Fibroblast of skin of right biceps (primary cell): Measurements from ENCODE around the gene SP100.
A peak's percentile ranks its signal among the peaks of the same experiment; 100 is the strongest.

ENCODE experiments used
- DNase-seq: peaks from one replicate; pipeline ENCODE4 v3.0.0-alpha.2; 2013

Gene SP100

DNA sequence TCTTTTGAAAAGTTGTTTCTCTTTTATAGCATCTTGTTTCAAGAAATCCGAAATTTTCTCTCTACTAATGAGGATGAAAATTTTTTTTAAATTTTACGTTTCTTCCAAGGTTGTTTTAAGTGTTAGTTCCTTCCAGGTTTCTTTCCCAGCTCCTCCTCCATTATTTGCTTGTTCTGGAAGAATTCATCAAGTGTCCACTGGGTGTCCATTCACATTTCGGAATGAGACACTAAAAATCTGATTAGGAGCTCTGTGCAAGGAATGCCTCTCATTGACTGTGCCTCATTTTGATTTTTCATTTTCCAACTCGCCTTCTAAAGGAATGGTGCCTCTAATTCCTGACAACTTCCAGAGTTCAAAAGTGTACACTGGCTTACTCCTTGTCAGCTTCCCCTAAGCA is 6.1 kb downstream of the SP100 start:
- DNase-seq = no peak

DNA sequence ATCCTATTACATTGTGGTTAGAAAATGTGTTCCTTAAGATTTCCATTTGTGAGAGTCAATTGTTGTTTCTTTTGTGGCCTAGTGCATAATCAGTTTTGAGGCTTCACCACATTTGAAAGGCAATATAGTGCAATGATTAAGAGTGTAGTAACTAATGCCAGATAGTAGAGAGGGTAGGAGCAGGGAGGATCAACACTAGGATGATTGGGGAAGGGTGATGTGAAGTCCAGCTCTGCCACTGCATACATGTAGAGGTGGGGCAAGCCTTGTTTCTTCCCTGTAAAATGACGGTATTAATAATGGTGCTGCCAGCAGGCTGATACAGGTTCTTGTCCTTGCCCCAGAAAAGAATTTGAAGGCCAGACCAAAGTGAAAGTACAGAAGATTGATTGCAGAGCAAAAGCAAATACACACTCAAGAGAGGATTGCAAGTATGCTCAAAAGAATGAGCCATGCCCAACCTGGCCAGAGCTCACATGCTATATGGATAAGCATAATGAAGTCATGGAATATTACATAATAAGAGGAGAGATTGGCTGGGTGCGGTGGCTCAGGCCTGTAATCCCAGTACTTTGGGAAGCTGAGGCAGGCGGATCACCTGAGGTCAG is 8.0 kb downstream of the SP100 start:
- DNase-seq = no peak

DNA sequence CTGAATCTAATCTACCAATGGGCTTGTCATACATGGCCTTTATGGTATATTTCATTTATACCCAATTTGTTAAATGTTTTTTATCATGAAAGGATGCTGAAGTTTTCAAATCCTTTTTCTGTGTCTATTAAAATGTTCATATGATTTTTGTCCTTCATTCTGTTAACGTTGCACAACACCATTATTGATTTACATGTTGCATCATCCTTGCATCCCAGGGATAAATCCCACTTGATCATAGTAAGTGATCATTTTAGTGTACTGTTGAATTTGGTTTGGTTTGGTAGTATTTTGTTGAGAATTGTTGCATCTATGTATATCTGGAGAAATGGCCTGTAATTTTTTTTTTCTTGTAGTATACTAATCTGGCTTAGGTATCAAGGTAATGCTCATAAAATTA is 9.4 kb downstream of the SP100 start:
- DNase-seq = no peak

DNA sequence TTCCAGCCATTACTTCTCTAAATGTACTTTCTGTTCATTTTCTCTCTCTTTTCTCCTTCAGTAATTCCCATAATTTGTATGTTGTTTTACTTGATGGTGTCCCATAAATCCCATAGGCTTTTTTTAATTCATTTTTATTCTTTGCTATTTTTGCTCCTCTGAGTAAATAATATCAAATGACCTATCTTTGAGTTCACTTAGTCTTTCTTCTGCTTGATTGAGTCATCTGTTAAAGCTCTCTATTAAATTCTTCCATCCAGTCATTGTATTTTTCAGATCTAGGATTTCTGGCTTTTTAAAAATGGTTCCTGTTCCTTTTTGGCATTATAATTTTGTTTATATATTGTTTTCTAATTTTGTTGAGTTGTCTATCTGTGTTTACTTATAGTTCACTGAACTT is 13.5 kb downstream of the SP100 start:
- no peak for DNase-seq

DNA sequence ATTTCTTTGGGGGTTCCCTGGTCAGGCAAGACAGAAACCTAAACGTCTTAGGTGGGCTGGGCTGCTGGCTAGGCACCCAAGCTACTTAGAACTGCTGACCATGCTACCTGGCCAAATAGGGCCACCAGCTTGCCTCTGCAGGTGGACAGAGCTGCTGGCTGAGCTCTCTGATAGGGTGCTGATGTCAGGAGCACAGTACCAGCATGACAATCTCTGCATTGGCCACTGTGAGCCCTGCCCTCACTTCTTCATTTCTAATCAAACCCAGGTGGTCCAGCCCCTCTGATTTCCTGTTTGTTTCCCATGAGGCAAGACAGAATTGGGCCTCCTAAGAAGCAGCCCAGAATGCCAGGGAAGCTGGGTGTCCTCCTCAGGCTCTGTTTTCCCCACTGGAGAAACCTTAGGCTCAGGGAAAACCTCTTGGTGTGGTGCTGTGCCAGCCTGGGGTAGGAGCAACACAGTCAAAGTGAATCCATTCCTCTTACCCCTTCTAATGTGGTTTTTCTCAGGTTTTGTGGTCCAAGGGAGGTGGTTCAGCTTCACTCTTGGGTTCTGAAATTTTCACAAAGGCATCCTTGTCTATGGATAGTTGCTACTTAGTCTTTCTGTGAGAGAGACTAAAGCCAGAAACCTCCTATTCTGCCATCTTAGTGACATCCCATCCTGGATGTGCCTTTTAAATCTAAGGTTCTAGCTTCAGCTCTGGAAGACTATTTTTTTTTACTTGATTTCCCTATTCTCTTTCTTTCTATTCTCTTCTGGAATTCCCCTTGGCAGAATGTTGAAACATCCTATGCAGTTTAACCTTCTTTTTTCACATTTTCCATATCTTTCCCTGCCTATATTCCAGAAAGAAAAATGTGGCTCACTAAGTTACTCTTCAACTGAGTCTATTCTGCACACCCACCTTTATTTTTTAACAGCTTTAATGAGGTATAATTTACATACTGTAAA is 15.2 kb downstream of the SP100 start:
- DNase-seq = no peak

DNA sequence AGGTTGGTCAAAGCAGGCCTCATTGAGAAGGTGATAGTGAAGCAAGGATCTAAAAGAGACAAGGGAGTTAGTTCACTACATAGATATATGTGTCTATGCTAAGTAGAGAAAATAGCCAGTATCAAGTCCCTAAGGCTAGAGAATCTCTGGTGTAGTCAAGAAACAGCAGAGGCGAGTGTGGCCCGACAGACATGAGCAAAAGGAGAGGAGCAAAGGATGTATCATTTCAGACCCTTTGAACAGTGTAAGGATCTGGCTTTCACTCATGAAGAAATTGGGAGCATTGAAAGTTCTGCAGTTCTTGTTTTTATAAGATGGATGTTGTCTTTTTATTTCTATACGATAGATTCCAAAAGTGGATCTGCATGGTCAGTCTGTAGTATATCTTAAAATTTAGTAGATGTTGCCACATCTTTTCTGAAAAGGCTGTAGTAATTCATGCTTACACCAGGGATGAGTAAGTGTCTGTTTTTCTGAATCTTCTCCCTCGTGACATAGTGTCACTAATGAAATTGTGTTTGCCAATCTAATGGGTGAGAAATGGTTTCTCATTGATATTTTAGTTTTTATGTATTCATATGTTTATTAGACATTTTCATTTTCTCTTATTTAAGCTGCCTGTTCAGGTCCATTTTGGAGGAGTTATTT is 18.8 kb downstream of the SP100 start:
- DNase-seq = no peak

DNA sequence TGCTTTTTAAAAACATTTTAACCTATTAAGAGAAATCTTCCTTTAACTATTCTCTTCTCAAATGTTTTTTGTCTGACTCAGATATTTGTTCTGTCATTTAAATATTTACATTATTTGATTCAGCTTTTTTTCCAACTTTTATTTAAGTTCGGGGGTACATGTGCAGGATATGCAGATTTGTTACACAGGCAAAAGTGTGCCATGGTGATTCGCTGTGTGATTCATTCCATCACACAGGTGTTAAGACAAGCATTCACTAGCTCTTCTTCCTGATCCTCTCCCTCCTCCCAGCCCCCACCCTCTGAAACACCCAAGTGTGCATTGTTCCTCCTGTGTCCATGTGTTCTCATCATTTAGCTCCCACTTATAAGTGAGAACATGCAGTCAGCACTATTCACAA is 19.4 kb downstream of the SP100 start:
- no peak for DNase-seq

DNA sequence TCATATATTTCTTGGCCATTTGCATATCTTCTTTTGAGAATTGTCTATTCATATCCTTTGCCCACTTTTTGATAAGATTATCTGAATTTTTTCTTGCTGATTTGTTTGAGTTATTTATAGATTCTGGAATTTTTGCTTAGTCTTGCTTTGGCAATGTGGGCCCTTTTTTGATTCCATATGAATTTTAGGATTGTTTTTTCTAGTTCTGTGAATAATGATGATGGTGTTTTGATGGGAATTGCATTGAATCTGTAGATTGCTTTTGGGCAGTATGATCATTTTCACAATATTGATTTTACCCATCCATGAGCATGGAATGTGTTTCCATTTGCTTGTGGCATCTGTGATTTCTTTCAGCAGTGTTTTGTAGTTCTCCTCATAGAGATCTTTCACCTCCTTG is 23.1 kb downstream of the SP100 start:
- DNase-seq = peak; percentile 31

DNA sequence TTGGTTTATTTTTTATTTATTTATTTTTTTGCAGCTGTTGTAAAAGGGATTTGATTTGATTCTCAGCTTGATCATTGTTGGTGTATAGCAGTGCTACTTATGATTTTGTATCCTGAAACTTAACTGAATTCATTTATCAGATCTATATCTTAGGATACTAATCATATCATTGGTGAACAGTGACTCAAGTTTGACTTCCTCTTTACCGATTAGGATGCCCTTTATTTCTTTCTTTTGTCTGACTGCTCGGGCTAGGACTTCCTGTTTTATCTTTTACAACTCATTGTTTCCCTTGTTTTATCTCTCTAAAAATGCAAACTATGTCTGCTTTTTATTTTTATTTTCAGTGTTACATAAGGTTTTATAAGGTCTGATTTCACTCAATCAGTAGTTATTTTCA is 23.6 kb downstream of the SP100 start:
- no peak for DNase-seq

DNA sequence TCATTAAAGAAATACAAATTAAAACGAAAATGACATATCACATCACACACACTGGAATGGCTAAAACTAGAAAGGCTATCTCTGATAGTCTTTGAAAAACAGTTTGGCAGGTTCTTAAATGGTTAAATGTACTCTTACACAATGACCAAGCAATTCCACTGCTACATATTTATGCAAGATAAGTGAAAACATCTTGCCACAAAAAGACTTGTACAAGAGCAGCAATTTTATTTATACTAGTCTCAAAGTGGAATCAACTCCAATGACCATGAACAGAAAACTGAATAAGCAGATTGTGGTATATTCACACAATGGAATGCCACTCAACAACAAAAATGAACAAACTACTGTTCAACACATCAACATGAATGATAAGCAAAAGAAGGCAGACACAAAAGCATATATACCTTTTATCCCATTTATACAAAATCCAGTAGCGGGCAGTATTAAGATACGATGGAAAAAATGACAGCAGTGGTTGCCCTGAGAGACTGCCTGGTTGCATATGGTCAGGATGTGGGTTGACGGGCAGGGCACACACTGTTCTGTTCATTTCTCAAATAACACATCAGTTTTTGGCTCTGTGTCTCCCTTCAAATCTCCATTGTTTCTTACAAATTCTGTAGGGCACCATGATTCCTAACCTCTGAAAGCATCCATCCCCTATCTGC is 25.4 kb downstream of the SP100 start:
- peak; percentile 36 for DNase-seq

DNA sequence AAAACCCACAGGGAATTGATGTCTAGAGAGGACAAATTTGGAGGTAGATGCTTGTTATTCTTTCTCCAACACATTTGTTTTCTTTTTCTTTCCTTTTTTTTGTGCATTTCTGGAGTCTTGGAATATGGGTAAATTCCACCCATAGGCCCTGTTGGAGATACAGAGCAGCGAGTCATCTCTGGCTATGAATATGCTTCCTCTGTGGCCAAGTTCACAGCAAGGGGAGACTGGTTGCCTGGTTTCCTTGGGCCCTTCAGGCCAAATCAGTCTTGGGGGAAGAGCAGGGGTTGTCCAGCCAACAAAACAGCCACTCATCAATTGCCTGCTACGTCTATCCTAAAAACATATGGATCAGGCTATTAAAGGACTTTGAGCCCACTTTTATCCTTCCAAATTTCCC is 27.5 kb downstream of the SP100 start:
- DNase-seq = peak; percentile 82

DNA sequence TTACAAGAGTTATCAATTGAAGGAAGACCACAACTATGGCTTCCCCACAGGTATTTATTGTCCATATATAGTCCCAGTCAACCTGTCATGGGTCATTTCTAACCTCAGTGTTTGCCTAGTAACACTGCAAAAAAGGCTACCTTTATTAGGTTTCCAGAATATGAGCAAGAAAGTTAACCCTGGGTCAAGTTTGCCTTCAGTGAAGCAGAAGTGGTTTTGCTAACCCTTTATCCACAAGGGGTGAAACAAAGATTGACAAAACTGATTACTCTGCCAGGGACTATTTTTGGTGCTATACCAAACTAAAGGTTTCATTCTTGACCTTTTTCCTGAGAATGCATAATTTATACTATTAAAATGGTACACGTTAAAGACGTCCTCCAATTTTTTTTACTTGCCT is 28.8 kb downstream of the SP100 start:
- DNase-seq = no peak

DNA sequence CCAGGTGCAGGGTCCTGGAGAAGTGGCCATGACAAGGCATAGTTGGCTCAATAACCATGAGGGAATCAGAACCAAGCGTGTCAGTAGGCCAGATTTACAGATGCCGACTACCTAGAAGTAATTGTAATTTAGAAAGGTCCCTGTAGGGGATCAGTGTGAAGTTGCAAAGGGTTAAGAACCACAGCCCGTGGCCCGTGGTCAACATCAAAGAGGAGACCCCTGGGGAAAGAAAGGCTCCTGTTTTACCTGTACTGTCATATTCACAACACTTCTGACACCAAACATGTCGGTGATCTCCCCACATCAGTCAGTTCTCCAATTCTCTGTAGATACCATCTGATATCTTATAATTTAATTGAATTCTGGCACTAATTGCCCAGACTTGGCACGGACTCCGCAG is 31.0 kb downstream of the SP100 start:
- DNase-seq = no peak

DNA sequence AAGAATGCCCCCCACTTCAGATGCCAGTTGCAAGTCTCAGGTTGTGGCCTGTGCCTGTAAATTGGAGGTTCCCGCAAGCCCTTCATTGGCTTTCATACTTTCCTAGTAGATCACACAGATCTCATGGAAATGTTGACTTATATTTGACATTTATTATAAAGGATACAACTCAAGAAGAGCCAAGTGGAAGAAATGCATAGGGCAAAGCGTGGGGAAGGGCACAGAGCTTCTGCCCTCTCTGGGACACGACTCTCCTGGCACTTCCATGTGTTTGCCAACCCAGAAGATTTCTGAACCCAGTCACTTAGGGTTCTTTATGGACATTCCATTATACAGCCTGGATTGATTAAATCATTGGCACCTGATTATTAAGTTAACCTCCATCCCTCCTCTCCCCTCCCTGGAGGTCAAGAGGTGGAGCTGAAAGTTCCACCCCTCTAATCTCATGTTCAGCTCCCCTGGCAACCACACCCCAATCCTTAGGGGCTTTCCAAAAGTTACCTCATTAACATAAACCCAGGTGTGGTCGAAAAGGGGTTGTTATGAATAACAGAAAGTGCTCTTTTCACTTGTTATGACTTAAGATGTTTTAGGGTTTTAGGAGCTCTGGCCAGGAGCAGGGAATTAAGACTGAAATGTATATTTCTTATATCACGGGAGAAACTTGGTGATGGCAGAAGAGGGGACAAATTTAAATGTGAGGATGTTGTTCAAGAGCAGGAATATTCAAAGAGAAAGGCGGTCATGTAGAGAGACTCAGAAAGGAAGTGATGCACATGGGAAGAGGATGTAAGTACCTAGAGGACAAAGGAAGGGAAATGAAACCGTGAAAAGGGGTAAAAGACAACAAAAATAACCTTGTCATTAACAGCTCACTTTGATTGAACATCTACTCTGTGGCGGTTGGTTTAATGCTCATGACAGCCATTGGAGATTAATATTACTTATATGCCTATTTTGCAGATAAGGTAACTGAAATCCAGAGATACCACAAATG is 31.8 kb downstream of the SP100 start:
- DNase-seq = no peak

DNA sequence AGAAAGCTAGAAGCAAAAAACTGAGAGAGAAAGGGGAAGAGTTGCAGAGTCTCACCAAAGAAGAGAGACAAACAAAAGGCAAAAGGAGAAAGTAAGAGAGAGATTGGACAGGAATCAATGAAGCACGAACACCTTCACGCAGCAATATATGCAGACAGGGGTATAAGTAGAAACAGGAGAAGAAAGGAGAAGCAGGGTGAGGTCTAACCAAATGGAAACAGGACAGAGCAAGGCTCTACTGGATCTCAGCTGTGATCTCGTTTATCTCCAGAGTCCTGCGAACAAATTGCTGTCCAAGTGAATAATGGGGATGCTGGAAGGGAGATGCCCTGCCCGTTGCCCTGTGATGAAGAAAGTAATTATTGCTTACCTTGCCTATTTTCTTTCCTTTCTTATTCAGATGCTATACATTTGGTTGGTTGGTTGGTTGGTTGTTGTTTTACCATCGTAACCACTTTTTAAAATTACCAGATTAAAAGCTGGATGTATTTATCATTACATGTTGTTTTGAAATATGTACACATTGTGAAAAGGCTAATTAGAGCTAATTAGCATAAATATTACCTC is 34.0 kb downstream of the SP100 start:
- DNase-seq = no peak

DNA sequence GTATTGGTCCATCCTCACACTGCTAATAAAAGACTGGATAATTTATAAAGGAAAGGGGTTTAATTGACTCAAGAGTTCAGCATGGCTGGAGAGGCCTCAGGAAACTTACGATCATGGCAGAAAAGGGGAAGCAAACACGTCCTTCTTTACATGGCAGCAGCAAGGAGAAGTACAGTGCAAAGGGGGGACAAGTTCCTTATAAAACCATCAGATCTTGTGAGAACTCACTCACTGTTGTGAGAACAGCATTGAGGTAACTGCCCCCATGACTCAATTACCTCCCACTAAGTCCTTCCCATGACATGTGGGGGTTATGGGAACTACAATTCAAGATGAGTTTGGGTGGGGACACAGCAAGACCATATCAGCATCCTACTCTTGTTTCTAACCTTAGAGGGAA is 37.0 kb downstream of the SP100 start:
- DNase-seq = no peak

DNA sequence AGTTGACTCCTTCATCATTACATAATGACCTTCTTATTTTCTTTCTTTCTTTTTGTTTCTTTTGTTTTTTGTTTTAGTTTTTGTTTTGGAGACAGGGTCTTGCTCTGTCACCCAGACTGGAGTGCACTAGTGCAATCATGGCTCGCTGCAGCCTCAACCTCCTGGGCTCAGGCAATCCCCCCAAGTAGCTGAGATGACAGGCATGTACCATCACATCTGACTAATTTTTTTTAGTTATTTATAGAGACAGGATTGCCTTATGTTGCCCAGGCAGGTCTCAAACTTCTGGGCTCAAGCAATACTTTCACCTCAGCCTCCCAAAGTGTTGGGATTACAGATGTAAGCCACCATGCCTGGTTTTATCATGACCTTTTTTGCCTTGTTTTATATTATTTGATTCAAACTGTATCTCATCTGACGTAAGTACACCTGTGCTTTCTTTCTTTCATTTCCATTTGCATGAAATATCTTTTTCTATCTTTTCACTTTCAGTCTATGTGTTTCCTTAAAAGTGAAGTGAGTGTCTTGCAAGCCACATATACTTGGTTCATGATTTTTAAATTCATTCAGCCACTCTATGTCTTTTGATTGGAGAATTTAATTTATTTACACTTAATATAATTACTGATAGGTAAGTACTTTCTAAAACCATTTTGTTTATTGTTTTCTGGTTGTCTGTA is 39.1 kb downstream of the SP100 start:
- no peak for DNase-seq

DNA sequence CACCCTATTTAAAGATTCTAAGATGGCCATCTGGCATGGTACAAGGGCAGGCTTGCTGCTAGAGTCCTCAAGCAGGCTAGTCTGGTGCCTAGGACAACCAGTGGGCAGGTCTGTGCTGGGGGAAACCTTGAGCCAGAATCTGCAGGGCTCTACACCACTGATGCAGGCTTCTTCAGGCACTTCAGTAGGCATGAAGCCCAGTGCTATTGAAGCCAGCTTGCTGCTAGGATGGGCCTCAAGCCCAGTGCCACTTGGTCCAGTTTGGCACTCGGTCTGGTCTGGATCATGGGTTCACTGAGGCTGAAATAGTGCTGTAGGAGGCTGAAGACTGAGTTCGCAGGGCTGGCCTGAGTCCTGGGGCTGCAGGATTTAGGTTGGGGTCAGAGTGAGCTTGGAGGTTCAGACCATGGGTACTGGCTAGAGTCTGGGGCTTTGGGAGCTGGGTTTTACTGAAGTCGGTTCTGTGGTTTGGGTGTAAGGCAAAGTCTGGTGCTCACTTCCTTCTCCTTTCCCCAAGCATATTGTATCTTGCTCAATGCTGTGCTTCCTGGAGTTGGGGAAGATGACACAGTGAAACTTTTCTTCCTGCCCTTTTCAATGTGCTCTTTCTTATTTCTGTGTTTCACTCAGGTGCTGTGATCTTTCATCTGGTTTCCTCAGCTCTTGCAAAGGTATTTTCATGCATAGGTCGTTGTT is 41.2 kb downstream of the SP100 start:
- no peak for DNase-seq

DNA sequence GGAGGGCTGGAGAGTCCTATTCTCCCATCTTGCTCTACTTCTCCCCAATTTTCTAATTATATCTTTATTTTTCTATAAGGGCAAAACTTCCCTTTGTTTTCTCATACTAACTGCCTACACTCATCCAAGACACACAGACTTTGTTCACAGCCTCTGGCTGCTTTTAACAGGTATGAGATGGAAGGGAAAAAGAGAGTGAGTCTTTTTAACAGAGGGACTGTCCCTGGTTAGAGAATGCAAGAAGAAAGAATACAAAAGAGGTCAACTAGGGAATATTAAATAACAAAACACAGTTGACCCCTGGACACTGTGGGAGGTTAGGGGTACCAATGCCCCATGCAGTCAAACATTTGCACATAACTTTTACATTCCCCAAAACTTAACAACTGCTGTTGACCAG is 41.8 kb downstream of the SP100 start:
- no peak for DNase-seq

DNA sequence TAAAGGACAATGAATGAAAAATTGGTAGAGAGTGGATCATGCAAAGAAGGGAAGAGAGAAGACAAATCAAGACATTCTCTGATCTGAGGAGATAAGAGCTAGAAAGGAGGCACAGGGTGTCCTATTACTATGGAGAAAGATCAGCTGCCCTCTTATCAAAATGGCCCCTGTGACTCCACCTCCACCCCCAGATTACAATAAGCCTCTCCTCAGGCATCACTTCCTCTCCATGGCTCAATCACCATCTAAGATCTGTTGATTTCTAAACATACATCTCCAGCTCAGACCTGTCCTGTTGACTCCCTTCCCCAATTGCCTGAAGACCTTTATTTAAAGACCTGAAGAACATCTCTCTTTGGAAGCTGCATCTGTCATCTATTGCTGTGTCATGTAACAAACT is 43.2 kb downstream of the SP100 start:
- DNase-seq = no peak

DNA sequence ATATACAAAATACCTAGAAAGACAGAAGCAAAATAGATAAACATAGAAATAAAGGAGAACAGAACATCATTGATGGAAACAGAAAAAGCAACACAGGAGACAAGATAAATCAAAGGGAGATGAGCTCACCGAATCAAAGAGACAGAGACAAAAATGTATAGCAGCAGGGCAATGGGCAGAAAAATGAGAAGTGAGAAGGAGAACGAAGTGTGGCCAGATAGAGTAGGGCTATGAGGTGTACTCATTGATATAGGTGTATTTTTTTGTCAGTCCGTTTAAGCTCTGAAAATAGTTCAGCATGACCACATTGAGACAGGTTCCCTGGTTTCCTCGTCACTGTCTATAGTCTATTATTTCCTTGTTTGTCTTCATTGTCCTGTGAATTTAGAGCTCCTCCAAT is 55.1 kb downstream of the SP100 start:
- no peak for DNase-seq
